B cell (primary cell): Measurements from ENCODE around the gene CALHM5.

Experiments
- EZH2 ChIP-seq: IDR thresholded peaks from 2 replicates; pipeline ENCODE4 v1.6.1; 2012; ENCODE audit warnings: borderline replicate concordance, low read depth, mild to moderate bottlenecking, moderate library complexity, low read length; ENCODE audit not compliant: insufficient read depth, poor library complexity, severe bottlenecking
- TF ChIP-seq, protein P1 (sequence below): fragments of 200-600 bp; IDR thresholded peaks from one replicate; pipeline ENCODE4 v1.8.0; 2022; ENCODE audit warnings: antibody characterized with exemption, mild to moderate bottlenecking

DNA sequence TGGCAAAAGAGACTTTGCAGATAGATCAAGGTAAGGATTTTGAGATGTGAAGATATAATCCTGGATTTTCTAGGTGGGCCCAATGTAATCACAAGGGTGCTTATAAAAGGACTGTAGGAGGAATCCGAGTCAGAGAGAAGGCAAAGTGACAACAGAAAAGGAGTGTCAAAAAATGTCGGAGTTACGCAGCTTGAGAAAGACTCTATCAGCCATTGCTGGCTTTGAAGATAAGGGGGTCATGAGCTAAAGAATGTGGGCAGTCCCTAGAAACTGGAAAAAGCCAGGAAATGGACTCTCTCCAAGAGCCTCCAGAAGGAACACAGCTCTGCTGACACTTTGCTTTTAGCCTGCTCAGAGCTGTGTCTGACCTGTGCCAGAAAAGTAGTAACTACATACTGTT, 51.2 kb downstream of the CALHM5 start:
- TF ChIP-seq, protein P1, sequence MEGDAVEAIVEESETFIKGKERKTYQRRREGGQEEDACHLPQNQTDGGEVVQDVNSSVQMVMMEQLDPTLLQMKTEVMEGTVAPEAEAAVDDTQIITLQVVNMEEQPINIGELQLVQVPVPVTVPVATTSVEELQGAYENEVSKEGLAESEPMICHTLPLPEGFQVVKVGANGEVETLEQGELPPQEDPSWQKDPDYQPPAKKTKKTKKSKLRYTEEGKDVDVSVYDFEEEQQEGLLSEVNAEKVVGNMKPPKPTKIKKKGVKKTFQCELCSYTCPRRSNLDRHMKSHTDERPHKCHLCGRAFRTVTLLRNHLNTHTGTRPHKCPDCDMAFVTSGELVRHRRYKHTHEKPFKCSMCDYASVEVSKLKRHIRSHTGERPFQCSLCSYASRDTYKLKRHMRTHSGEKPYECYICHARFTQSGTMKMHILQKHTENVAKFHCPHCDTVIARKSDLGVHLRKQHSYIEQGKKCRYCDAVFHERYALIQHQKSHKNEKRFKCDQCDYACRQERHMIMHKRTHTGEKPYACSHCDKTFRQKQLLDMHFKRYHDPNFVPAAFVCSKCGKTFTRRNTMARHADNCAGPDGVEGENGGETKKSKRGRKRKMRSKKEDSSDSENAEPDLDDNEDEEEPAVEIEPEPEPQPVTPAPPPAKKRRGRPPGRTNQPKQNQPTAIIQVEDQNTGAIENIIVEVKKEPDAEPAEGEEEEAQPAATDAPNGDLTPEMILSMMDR: no peak
- TF ChIP-seq EZH2: no peak
